GM19193 (cell line): ENCODE results near the gene TM2D3.

Experiments used
- POLR2A ChIP-seq: IDR thresholded peaks from 4 replicates; pipeline ENCODE4 v1.6.1; 2011; ENCODE audit not compliant: insufficient read depth, insufficient read length; ENCODE audit errors: extremely low read depth

Gene TM2D3

GRCh38 chr15:101617390-101617965, 34.7 kb downstream of the TM2D3 start:
- no peak for TF ChIP-seq POLR2A

GRCh38 chr15:101615986-101616848, 36.0 kb downstream of the TM2D3 start:
- TF ChIP-seq POLR2A: no peak

- TF ChIP-seq POLR2A: no peak
Observed at GRCh38 chr15:101615414-101615985, 36.7 kb downstream of the TM2D3 start.

- no peak for TF ChIP-seq POLR2A
Observed at GRCh38 chr15:101614761-101615160, 37.4 kb downstream of the TM2D3 start.

GRCh38 chr15:101614001-101614585, 38.1 kb downstream of the TM2D3 start:
- no peak for TF ChIP-seq POLR2A

GRCh38 chr15:101613130-101614000, 38.8 kb downstream of the TM2D3 start:
- TF ChIP-seq POLR2A: no peak

- no peak for TF ChIP-seq POLR2A
Observed at GRCh38 chr15:101612676-101613075, 39.5 kb downstream of the TM2D3 start.

- TF ChIP-seq POLR2A: no peak
Observed at GRCh38 chr15:101611580-101612299, 40.4 kb downstream of the TM2D3 start.

- TF ChIP-seq POLR2A: no peak
Observed at GRCh38 chr15:101611007-101611406, 41.2 kb downstream of the TM2D3 start.

GRCh38 chr15:101610611-101611000, 41.6 kb downstream of the TM2D3 start:
- no peak for TF ChIP-seq POLR2A

- TF ChIP-seq POLR2A: no peak
Observed at GRCh38 chr15:101609742-101610610, 42.2 kb downstream of the TM2D3 start.

GRCh38 chr15:101608201-101608600, 44.0 kb downstream of the TM2D3 start:
- no peak for TF ChIP-seq POLR2A

- TF ChIP-seq POLR2A: no peak
Observed at GRCh38 chr15:101607108-101607507, 45.1 kb downstream of the TM2D3 start.
